ENCODE results near the gene PIK3CG.
"Not testable (repeated sequence)": the region's sequence is repeated elsewhere in the genome, so short reads cannot be mapped to it uniquely, and the experiment has no call there.

PIK3CG gene

DNA sequence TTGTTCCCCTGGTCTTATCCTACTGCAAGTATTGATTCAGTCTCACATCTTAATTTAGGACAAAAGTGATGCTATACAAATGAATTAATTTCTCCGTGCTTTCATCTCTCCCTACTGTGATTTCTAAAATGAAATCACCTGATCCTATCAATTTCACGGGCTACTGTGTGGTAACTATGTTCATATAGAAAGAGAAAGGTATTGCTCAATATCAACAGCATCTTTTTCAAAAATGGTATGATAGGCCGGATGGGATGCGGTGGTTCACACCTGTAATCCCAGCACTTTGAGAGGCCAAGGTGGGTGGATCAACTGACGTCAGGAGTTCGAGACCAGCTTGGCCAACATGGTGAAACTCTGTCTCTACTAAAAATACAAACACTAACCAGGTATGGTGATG, 71.2 kb downstream of the PIK3CG start:
- H3K27ac ChIP-seq: no peak overlapping the region
- TF ChIP-seq, protein P1, sequence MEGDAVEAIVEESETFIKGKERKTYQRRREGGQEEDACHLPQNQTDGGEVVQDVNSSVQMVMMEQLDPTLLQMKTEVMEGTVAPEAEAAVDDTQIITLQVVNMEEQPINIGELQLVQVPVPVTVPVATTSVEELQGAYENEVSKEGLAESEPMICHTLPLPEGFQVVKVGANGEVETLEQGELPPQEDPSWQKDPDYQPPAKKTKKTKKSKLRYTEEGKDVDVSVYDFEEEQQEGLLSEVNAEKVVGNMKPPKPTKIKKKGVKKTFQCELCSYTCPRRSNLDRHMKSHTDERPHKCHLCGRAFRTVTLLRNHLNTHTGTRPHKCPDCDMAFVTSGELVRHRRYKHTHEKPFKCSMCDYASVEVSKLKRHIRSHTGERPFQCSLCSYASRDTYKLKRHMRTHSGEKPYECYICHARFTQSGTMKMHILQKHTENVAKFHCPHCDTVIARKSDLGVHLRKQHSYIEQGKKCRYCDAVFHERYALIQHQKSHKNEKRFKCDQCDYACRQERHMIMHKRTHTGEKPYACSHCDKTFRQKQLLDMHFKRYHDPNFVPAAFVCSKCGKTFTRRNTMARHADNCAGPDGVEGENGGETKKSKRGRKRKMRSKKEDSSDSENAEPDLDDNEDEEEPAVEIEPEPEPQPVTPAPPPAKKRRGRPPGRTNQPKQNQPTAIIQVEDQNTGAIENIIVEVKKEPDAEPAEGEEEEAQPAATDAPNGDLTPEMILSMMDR (conservative IDR thresholded peaks at IDR 0.05): no peak

DNA sequence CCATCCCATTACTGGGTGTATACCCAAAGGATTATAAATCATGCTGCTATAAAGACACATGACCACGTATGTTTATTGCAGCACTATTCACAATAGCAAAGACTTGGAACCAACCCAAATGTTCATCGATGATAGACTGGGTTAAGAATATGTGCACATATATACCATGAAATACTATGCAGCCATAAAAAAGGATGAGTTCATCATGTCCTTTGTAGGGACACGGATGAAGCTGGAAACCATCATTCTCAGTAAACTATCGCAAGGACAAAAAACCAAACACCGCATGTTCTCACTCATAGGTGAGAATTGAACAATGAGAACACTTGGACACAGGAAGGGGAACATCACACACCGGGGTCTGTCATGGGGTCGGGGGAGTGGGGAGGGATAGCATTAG, 73.0 kb downstream of the PIK3CG start:
- not testable (repeated sequence) for H3K27ac ChIP-seq

DNA sequence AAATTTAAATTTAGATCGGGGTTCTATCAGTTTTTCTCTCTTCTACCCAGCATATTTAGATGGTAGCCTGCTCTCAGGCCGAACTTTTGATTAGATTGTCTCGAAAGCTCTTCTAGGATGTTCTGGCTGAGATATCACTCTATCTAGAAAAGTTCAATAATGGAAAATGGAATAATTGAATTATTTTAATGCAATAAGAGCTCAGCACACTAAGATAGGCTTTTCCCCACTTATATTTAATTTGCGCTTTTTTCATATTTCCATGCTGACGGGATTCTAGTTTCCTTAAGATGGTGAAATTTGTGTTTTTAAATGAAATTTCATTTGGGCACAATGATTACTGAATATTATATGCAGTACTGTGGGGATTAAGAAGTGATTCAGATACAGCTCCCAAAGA, 73.7 kb downstream of the PIK3CG start:
- TF ChIP-seq, protein P1 (conservative IDR thresholded peaks at IDR 0.05): no peak
- H3K27ac ChIP-seq: no peak overlapping the region

DNA sequence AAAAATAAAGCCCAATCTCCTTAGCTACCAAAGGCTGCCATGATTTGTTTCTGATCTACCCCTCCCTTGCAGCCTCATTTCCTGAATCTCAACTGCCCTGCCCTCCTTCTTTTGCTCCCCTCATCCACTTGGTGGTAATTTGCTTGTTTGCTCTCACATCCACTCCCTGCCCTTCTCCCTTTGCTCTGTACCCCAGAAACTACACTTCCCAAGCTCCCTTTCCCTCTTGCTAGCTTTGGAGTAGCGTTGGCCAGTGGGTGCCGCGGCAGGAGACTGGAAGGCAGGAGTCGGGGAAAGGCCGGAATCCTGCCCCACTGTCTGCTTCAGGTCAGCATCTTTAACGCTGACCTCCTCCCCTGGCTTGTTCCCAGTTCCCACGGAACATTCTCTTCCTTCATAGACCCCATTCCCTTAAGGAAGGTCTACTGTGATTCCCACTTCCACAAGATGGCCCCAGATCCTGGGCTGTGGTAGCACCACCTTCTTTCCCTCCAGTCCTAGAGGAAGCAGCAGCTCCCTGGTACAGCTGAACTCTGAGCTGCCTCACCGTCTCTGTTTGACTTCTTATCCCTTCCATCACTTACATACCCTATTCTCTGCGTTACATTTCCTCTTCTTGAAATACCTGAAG, 79.1 kb downstream of the PIK3CG start:
- TF ChIP-seq, protein P1 (conservative IDR thresholded peaks at IDR 0.05): no peak
- H3K27ac ChIP-seq: no peak overlapping the region

DNA sequence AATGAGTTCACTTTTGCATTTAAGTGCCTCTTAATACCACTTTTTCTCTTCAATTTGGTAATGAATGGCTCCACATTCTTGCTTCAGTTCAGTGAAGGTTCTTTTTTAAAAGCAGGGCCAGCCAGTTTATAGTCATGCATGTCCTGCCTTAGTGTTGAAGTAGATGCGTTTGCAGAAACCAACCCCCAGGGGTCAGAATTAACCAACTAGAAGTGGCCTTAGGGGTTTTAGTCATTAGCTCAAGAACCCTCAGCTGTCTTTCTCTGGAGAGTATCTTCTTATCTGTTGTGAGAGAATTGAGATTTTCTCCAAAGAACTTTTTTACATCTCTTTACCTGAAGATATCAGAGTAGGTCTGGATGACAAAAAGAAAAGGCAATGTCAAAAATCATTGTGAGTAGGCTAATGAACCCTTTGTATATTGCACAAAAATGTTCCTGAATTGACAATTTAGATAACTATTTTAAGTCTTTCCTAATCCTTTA, 82.2 kb downstream of the PIK3CG start:
- H3K27ac ChIP-seq: no peak overlapping the region
- TF ChIP-seq, protein P1 (conservative IDR thresholded peaks at IDR 0.05): peak; percentile 92

DNA sequence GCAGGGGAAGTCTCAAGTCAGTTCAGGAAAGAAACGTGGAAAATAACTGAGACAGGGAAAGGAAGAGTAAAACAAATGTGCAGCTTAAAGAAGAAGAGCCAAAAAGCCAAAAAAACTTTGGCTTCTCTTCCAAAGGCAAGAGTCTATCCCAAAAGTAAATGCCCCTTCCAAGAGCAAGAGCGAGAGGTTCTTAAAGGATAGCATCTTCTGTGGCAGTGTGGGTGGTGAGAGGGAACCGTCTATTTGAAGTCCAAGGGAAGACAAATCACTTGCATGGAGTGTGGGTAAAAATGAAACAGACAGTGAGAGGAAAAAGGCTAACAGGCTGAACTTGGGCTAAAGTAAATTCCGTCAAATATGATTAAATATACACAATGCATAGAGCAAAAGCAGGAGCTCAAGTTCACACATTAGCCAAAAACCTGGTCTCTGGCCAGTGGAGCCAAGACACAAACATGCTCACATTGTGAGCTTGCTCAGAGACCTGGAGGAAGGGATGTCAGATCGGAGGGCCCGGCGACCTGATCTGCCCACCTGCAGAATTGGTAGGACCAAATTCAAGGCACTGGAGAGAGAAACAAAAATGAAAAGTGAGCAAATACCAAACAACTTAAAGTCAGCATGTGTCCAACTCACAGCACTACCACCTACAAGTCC, 87.0 kb downstream of the PIK3CG start:
- H3K27ac ChIP-seq: no peak overlapping the region
- TF ChIP-seq, protein P1 (conservative IDR thresholded peaks at IDR 0.05): no peak

DNA sequence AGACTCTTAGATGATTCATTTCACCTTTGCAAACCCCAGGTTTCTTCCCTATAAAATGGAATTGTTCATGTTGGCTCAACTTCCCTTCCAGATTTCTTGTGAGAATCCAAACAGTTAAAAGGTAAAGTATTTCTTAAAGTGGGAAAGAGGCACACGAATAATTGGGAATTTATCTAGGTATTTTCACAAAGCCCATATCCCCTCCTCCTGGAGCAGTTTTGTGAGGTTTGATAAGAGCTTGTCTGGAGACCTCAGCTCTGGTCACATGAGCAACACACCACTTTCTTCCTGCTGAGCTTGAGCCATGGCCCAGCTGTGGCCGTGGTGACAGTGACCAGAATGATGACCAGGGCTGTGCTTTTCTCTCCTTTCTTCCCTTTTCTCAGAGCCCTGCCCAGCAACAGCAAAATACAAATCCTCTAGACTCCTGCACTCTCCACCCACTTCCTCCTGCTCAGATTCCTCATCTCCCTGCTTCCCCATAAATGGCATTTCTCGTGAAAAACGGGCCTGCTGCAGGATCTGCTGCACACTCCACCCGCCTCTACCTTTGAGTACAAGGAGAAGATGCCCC, 87.7 kb downstream of the PIK3CG start:
- TF ChIP-seq, protein P1 (conservative IDR thresholded peaks at IDR 0.05): no peak
- no peak overlapping the region for H3K27ac ChIP-seq

DNA sequence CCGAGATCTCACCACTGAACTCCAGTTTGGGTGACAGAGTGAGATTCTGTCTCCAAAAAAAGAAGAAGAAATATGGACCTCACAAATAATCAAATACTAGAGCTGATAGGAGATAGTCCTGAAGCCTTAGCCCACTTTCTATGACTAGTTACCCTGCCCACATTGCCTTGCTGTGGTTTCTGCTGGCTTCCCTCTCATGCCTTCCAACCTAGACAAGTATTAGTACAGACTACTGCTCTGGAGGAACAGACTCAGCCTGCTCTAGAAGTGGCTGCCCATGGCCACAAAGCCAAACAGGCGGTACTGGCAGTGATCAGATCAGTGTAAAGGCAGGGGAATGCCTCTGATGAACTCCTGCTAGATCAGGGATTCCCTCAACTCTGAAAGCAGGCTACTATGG, 89.8 kb downstream of the PIK3CG start:
- TF ChIP-seq, protein P1 (conservative IDR thresholded peaks at IDR 0.05): no peak

DNA sequence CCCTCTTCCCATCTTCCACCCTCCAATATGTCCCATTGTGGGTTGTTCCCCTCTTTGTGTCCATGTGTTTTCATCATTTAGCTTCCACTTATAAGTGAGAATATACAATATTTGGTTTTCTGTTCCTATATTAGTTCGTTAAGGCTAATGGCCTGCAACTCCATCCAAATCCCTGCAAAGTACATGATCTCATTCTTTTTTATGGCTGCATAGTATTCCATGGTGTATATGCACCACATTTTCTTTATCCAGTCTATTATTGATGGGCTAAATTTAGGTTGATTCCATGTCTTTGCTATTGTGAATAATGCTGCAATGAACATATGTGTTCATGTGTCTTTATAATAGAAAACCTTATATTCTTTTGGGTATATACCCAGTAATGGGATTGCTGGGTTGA, 90.8 kb downstream of the PIK3CG start:
- H3K27ac ChIP-seq: not testable (repeated sequence)

More for the DNA sequence above, 89.8 kb downstream of the PIK3CG start:
- no peak overlapping the region for H3K27ac ChIP-seq

Data from VCaP (cell line).